Epithelial cell of esophagus (primary cell): Measurements from ENCODE around the gene MVB12A.

Experiments
- DNase-seq: peaks from one replicate; pipeline ENCODE4 v3.0.0; 2010; ENCODE audit warnings: low read depth
- H3K4me3 ChIP-seq: 2 replicates; pipeline ENCODE4 v1.5.1; 2011; ENCODE audit warnings: mild to moderate bottlenecking, low read length, control low read depth
- TF ChIP-seq, protein P1 (sequence below): IDR thresholded peaks from 2 replicates; pipeline ENCODE4 v1.5.1; 2011; ENCODE audit warnings: low read depth, mild to moderate bottlenecking, low read length, control low read depth, inconsistent platforms; ENCODE audit not compliant: insufficient read depth; ENCODE audit errors: missing control alignments

The MVB12A gene

DNA sequence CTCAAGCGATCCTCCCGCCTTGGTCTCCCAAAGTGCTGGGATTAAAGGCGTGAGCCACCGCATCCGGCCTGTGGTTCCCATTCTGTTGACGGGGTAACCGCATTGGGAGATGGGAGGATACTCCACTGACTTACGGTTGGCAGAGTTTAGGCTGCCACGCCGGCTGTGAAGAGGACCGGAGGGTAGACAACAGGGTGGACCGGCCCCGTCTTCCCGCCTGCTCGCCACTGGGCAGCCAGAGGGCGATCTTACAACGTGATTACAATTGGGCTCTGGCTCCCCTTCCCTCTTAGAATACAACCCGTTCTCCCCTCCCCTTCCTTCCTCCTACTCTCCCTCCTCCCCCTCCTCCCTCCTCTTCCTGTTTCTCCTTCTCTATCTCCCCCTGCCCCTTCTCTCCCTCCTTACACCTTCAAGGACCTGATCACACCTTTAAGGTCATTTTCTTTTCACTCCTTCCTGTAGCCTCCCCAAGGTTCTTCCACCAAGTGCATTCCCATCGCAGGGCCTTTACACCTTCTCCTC lies 24.9 kb upstream of the MVB12A start:
- TF ChIP-seq, protein P1, sequence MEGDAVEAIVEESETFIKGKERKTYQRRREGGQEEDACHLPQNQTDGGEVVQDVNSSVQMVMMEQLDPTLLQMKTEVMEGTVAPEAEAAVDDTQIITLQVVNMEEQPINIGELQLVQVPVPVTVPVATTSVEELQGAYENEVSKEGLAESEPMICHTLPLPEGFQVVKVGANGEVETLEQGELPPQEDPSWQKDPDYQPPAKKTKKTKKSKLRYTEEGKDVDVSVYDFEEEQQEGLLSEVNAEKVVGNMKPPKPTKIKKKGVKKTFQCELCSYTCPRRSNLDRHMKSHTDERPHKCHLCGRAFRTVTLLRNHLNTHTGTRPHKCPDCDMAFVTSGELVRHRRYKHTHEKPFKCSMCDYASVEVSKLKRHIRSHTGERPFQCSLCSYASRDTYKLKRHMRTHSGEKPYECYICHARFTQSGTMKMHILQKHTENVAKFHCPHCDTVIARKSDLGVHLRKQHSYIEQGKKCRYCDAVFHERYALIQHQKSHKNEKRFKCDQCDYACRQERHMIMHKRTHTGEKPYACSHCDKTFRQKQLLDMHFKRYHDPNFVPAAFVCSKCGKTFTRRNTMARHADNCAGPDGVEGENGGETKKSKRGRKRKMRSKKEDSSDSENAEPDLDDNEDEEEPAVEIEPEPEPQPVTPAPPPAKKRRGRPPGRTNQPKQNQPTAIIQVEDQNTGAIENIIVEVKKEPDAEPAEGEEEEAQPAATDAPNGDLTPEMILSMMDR: peak; percentile 76
- H3K4me3 ChIP-seq: peak overlapping the region; percentile 11
- peak; percentile 67 for DNase-seq

DNA sequence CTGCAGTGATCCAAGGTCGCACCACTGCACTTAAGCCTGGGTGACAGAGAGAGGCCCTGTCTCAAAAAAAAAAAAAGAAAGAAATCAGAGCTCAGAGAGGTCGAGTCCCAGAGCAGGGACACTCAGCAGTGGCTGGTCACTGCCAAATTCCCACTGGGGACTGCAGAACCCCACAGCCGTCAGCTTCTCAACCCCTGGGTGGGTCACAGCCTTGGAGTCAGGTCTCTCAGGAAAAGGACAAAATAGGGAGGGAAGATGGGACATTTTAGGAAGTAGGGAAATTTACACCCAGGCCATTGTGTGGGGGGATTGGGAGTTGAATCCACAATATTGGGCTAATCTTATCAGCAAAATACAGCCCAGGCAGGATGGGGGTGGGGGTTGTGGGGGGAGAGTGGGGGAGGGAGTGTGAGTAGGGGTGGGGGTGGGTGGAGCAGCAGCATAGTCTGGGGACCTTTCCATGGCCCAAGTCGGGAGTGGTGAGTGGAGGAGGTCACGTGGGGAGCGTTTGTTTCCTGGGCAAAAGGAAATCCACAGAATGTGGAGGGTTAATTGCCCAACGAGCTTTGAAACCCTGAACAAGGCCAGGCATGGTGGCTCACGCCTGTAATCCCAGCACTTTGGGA lies 20.8 kb upstream of the MVB12A start:
- DNase-seq: no peak
- H3K4me3 ChIP-seq: no peak overlapping the region
- TF ChIP-seq, protein P1: no peak

DNA sequence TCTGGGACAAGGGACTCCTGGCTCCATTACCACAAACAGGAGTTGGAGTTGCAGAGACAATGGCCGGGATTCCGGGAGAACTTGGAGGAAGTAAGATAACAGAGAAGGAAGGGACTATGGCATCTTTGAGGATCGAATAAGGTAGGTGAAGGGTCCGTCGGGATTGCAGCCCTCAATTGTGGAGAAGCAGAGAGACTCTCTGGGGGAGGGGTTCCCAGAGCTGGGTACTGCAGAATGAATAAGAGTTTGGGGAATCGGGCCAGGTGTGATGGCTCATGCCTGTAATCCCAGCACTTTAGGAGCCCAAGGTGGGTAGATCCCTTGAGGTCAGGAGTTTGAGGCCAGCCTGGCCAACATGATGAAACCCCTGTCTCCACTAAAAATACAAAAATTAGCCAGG lies 18.2 kb upstream of the MVB12A start:
- TF ChIP-seq, protein P1: no peak
- DNase-seq: no peak
- H3K4me3 ChIP-seq: no peak overlapping the region

- no peak overlapping the region for H3K4me3 ChIP-seq
- peak; percentile 19 for DNase-seq
- TF ChIP-seq, protein P1: no peak
Observed at GRCh38 chr19:17402982-17403855, 16.6 kb upstream of the MVB12A start.

- no peak overlapping the region for H3K4me3 ChIP-seq
- TF ChIP-seq, protein P1: no peak
- no peak for DNase-seq
Observed at GRCh38 chr19:17404015-17404414, 15.8 kb upstream of the MVB12A start.

- DNase-seq: no peak
- TF ChIP-seq, protein P1: no peak
- H3K4me3 ChIP-seq: no peak overlapping the region
Observed at GRCh38 chr19:17404621-17405249, 15.1 kb upstream of the MVB12A start.
